Measurements from ENCODE around the gene NINJ1.

The NINJ1 gene

GRCh38 chr9:93087971-93088655 lies 45.9 kb downstream of the NINJ1 start:
- no peak for DNase-seq (ENCODE audit: low read depth in 2 of 2)

GRCh38 chr9:93086447-93087224 lies 47.4 kb downstream of the NINJ1 start:
- no peak for DNase-seq (ENCODE audit: low read depth in 2 of 2)

GRCh38 chr9:93085676-93086075 lies 48.4 kb downstream of the NINJ1 start:
- DNase-seq (ENCODE audit: low read depth in 2 of 2): no peak

- DNase-seq (ENCODE audit: low read depth in 2 of 2): no peak
These were observed 49.6 kb downstream of the NINJ1 start for GRCh38 chr9:93084471-93084881.

GRCh38 chr9:93083592-93084470 lies 50.2 kb downstream of the NINJ1 start:
- DNase-seq (ENCODE audit: low read depth in 2 of 2): no peak

GRCh38 chr9:93082841-93083411 lies 51.1 kb downstream of the NINJ1 start:
- no peak for DNase-seq (ENCODE audit: low read depth in 2 of 2)

GRCh38 chr9:93081931-93082330 lies 52.1 kb downstream of the NINJ1 start:
- no peak for DNase-seq (ENCODE audit: low read depth in 2 of 2)

GRCh38 chr9:93081081-93081529 lies 52.9 kb downstream of the NINJ1 start:
- no peak for DNase-seq (ENCODE audit: low read depth in 2 of 2)

GRCh38 chr9:93080406-93080805 lies 53.6 kb downstream of the NINJ1 start:
- DNase-seq (ENCODE audit: low read depth in 2 of 2): no peak

- no peak for DNase-seq (ENCODE audit: low read depth in 2 of 2)
These were observed 54.7 kb downstream of the NINJ1 start for GRCh38 chr9:93079371-93079770.

GRCh38 chr9:93077811-93078210 lies 56.2 kb downstream of the NINJ1 start:
- no peak for DNase-seq (ENCODE audit: low read depth in 2 of 2)

- no peak for DNase-seq (ENCODE audit: low read depth in 2 of 2)
These were observed 56.7 kb downstream of the NINJ1 start for GRCh38 chr9:93077367-93077766.

GRCh38 chr9:93076792-93077128 lies 57.3 kb downstream of the NINJ1 start:
- DNase-seq (ENCODE audit: low read depth in 2 of 2): no peak

GRCh38 chr9:93076101-93076791 lies 57.8 kb downstream of the NINJ1 start:
- DNase-seq (ENCODE audit: low read depth in 2 of 2): no peak

- DNase-seq (ENCODE audit: low read depth in 2 of 2): no peak
These were observed 61.7 kb downstream of the NINJ1 start for GRCh38 chr9:93072383-93072795.
